ENCODE measurements around the gene PDE4D.

- TF ChIP-seq CTCF (IDR thresholded peaks at IDR 0.05) = no peak
- TF ChIP-seq POLR2A (IDR thresholded peaks at IDR 0.05) = no peak
Measured at GRCh38 chr5:59138509-59138908, 755.0 kb downstream of the PDE4D start.
